ENCODE results near the gene LCE3E.

LCE3E gene

GRCh38 chr1:152533327-152533938, 33.1 kb downstream of the LCE3E start:
- TF ChIP-seq CTCF (IDR thresholded peaks at IDR 0.05): peak; percentile 96

- no peak for TF ChIP-seq CTCF (IDR thresholded peaks at IDR 0.05)
These were observed 41.4 kb downstream of the LCE3E start for GRCh38 chr1:152525080-152525641.

- no peak for TF ChIP-seq CTCF (IDR thresholded peaks at IDR 0.05)
These were observed 46.0 kb downstream of the LCE3E start for GRCh38 chr1:152520561-152521090.

- no peak for TF ChIP-seq CTCF (IDR thresholded peaks at IDR 0.05)
These were observed 46.7 kb downstream of the LCE3E start for GRCh38 chr1:152519851-152520250.

- no peak for TF ChIP-seq CTCF (IDR thresholded peaks at IDR 0.05)
These were observed 49.3 kb downstream of the LCE3E start for GRCh38 chr1:152517237-152517811.

GRCh38 chr1:152516082-152516481, 50.5 kb downstream of the LCE3E start:
- TF ChIP-seq CTCF (IDR thresholded peaks at IDR 0.05): no peak

All from LNCAP (cell line).